Measurements from ENCODE around the gene FBLN2.

FBLN2 gene

GRCh38 chr3:13552857-13553652 is 4.1 kb downstream of the FBLN2 start:
- DNase-seq (ENCODE audit: low spot score): no peak
- TF ChIP-seq CTCF (IDR thresholded peaks at IDR 0.05; ENCODE audit: extremely low read depth, missing control alignments): no peak

DNA sequence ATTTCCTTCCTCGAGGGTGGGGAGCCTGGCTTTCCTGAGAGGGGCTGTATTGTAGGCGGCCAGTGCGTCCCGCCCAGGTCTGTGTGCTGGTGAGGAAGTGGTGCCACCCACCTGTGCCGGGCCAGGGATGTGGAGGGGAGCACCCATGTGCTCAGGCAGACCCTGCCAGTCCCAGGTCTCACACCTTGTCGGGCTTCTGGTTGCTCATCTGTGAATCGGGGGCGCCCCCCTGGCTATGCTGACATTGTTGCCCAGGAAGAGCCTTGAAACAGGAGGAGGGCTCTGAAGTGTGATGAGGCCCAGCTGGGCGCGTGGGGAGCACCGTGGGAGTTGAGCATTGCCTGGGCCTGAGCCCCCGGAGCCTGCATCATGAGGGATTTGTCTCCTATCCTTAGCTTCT is 4.8 kb downstream of the FBLN2 start:
- no peak for DNase-seq (ENCODE audit: low spot score)
- no peak for TF ChIP-seq CTCF (IDR thresholded peaks at IDR 0.05; ENCODE audit: extremely low read depth, missing control alignments)

DNA sequence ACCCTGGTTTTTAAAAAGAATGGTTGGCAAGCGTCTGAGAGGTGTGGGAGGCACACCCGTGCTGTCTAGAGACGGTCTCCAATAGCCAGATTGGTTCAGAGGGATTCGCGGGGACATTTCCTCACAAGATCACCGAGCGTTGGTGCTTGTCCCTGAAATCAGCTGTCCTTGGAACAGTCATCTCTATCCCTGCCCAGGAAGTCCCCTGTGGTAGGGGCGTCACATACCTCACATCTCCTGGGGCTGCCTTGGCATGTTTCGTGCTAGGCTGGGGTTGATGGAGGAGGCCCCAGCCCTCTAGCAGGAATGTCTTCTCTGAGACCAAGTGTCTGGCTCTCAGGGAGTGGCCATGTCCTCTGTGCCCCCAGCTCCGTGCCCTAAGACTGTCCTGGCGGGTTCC is 6.8 kb downstream of the FBLN2 start:
- no peak for DNase-seq (ENCODE audit: low spot score)
- TF ChIP-seq CTCF (IDR thresholded peaks at IDR 0.05; ENCODE audit: extremely low read depth, missing control alignments): no peak

GRCh38 chr3:13556207-13556606 is 7.3 kb downstream of the FBLN2 start:
- DNase-seq (ENCODE audit: low spot score): no peak
- TF ChIP-seq CTCF (IDR thresholded peaks at IDR 0.05; ENCODE audit: extremely low read depth, missing control alignments): no peak

DNA sequence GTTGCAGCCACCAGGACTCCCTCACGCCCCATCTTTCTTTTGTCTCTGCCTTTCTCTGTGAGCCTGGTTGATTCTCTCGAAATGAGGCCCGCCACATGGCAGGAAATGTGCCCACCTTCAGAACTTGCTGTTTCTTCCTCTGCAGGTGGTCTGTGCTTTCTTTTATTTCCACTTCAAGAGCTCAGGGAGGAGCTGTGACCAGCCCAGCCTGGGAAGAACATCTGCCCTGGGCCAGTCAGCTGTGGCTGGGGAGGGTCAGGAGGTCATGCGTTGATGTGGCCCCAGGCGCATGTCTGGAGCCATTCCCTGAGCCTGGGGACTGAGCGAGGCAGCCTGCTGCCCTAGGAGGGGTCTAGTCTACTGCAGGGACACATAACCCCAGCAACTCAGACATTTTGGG is 8.0 kb downstream of the FBLN2 start:
- no peak for DNase-seq (ENCODE audit: low spot score)

DNA sequence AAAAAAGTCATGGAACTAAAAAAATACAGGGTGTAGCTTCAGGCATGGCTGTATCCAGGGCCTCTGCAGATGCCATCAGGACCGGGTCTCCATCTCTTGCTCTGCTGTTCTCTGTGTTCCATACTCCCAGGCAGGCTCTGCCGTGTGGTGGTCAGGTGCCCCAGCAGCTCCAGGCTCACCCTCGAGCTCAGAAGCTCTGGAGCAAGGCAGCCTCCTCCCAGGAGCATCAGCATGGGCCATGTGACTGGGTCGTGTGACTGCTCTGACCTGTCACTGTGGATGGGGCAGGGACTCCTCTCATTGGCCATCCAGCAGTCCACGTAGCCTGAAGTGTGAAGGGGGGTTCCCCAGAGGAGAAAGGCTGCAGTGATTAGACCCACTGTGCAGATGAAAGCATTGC is 8.5 kb downstream of the FBLN2 start:
- TF ChIP-seq CTCF (IDR thresholded peaks at IDR 0.05; ENCODE audit: extremely low read depth, missing control alignments): no peak
- DNase-seq (ENCODE audit: low spot score): no peak

More for the DNA sequence above, 8.0 kb downstream of the FBLN2 start:
- no peak for TF ChIP-seq CTCF (IDR thresholded peaks at IDR 0.05; ENCODE audit: extremely low read depth, missing control alignments)

GRCh38 chr3:13557926-13558325 is 9.0 kb downstream of the FBLN2 start:
- no peak for TF ChIP-seq CTCF (IDR thresholded peaks at IDR 0.05; ENCODE audit: extremely low read depth, missing control alignments)
- DNase-seq (ENCODE audit: low spot score): no peak

All from GM20000 (cell line).